Muscle layer of colon (tissue), 2 donors: ENCODE results near the gene FAM193A.

Source experiments
- H3K27ac ChIP-seq: one replicate; pipeline ENCODE4 v1.7.0; 2013; ENCODE audit warnings: low read depth, mild to moderate bottlenecking, low read length, moderate library complexity
- H3K27me3 ChIP-seq, 2 donors: one replicate each; pipeline ENCODE4 v1.7.0; 2013; ENCODE audit warnings: low read length in 2 of 2, mild to moderate bottlenecking in 2 of 2; ENCODE audit not compliant: insufficient read depth in 2 of 2, control insufficient read depth in 1 of 2
- H3K36me3 ChIP-seq: one replicate; pipeline ENCODE4 v1.7.0; 2013; ENCODE audit warnings: mild to moderate bottlenecking, low read length; ENCODE audit not compliant: insufficient read depth
- H3K4me1 ChIP-seq: one replicate; pipeline ENCODE4 v1.7.0; 2013; ENCODE audit warnings: mild to moderate bottlenecking, low read length; ENCODE audit not compliant: insufficient read depth
- H3K4me3 ChIP-seq, 2 donors: one replicate each; pipeline ENCODE4 v1.7.0; 2013; ENCODE audit warnings: low read length in 2 of 2, low read depth in 1 of 2, mild to moderate bottlenecking in 1 of 2, moderate library complexity in 1 of 2
- H3K9ac ChIP-seq: one replicate; pipeline ENCODE4 v1.7.0; 2013; ENCODE audit warnings: low read length
- H3K9me3 ChIP-seq: one replicate; pipeline ENCODE4 v1.7.0; 2013; ENCODE audit warnings: mild to moderate bottlenecking, low read length
- donor health status: abdominal sarcoma.
- donor health status: Adenocarcinoma of cecum.

FAM193A gene, protein sequence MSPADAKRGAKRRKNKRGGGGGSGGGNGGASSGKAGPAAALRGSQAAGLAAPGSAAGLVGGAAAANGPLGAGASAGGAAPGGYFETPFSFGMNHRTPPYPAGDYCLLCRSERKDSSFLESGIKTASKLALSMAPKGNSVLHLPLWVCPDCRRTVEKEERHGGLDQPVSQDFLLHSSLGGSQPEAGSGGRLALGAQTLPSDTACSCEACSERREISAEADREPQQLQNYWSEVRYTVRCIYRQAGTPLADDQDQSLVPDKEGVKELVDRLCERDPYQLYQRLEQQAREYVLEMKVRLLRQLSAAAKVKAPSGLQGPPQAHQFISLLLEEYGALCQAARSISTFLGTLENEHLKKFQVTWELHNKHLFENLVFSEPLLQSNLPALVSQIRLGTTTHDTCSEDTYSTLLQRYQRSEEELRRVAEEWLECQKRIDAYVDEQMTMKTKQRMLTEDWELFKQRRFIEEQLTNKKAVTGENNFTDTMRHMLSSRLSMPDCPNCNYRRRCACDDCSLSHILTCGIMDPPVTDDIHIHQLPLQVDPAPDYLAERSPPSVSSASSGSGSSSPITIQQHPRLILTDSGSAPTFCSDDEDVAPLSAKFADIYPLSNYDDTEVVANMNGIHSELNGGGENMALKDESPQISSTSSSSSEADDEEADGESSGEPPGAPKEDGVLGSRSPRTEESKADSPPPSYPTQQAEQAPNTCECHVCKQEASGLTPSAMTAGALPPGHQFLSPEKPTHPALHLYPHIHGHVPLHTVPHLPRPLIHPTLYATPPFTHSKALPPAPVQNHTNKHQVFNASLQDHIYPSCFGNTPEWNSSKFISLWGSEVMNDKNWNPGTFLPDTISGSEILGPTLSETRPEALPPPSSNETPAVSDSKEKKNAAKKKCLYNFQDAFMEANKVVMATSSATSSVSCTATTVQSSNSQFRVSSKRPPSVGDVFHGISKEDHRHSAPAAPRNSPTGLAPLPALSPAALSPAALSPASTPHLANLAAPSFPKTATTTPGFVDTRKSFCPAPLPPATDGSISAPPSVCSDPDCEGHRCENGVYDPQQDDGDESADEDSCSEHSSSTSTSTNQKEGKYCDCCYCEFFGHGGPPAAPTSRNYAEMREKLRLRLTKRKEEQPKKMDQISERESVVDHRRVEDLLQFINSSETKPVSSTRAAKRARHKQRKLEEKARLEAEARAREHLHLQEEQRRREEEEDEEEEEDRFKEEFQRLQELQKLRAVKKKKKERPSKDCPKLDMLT (N-terminal part only)

DNA sequence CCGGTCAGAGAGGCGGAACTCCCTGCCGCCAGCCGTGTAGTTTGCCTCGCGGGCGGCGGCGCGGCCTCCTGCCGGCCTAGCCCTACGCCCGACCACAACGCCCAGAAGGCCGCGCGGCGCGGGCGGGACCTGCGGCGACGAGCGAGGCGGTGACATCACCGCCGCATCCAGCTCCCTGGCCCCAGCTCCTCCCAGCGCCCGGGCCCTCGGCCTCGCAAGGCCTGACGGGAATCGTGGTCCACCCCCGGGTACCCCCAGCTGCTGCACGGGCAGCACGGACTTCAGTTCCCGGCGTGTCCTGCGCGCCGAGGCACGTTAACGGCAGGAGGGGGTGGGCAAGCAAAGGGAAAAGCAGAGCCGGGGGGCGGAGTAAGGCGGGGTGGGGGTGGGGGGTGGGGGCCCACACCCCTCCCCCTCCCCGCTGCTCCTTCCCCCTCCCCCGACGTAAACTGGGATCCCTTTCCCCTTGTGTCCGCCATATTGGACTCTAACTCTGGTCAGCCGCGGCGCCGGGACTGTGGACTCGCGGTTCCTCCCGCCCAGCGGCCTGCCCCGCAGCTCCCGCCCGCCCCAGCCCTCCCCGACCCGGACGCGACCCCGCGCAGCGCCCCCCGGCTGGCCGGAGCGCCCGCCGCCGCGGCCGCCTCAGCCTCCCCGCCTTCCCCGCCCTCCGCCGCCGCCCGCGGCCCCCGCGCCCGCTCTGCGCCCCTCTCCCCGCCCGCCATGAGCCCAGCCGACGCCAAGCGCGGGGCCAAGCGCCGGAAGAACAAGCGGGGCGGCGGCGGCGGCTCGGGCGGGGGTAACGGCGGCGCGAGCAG is at the start of gene FAM193A:
FAM193A (plus strand) TSS at position 455 of the 818 bp plus-strand sequence; CDS start at position 724, 269 bp downstream.
- no peaks in the 10 kb centered on the region for H3K36me3 ChIP-seq
- H3K27ac ChIP-seq: peak within 1 kb of the TSS; percentile 96
- no peaks in the 10 kb centered on the region for H3K9me3 ChIP-seq
- H3K4me3 ChIP-seq: peak within 1 kb of the TSS; percentile 79 to 84
- H3K4me1 ChIP-seq: peaks cover 22% of the 10 kb centered on the region
- no peaks in the 10 kb centered on the region for H3K27me3 ChIP-seq
- peak within 1 kb of the TSS; percentile 46 for H3K9ac ChIP-seq

DNA sequence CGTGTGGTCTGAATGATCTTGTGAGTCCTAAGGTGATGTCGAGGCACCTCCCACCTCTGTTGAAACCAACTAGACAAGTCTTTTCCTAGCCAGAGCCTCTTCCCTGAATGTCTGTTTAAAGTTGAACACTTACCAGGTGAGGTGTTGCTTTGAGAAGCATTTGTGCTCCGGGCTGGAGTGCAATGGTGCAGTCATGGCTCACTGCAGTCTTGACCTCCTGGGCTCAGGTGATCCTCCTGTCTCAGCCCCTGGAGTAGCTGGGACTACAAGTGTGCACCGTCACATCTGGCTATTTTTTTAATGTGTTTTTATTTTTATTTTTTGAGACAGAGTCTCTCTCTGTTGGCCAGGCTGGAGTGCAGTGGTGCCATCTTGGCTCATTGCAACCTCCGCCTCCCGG is 49.5 kb upstream of the FAM193A start:
- peaks cover 43% of the 10 kb centered on the region for H3K4me1 ChIP-seq
- no peak overlapping the region for H3K4me3 ChIP-seq
- no peaks in the 10 kb centered on the region for H3K9me3 ChIP-seq
- no peak overlapping the region for H3K9ac ChIP-seq
- no peak overlapping the region for H3K27ac ChIP-seq
- H3K36me3 ChIP-seq: peaks cover 19% of the 10 kb centered on the region
- no peaks in the 10 kb centered on the region for H3K27me3 ChIP-seq

DNA sequence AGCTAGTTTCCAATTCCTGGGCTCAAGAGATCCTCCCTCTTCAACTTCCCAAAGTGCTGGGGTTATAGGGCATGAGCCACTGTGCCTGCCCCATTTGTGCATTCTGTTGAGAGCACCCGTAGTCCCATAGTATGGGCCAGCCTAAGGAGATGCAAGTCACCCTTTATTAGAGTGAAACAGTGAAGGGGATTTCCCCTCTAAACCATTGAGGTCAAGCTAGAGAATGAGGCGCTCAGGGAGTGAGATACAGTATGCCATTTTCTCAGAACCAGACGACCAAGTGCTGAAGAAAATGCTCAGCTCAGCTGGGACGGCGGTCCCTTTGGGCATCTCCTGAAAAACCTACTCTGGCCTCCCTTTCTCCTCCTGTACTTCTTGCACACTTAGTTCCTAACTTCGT is 48.8 kb upstream of the FAM193A start:
- H3K27me3 ChIP-seq: no peaks in the 10 kb centered on the region
- no peak overlapping the region for H3K4me3 ChIP-seq
- peaks cover 37% of the 10 kb centered on the region for H3K4me1 ChIP-seq

DNA sequence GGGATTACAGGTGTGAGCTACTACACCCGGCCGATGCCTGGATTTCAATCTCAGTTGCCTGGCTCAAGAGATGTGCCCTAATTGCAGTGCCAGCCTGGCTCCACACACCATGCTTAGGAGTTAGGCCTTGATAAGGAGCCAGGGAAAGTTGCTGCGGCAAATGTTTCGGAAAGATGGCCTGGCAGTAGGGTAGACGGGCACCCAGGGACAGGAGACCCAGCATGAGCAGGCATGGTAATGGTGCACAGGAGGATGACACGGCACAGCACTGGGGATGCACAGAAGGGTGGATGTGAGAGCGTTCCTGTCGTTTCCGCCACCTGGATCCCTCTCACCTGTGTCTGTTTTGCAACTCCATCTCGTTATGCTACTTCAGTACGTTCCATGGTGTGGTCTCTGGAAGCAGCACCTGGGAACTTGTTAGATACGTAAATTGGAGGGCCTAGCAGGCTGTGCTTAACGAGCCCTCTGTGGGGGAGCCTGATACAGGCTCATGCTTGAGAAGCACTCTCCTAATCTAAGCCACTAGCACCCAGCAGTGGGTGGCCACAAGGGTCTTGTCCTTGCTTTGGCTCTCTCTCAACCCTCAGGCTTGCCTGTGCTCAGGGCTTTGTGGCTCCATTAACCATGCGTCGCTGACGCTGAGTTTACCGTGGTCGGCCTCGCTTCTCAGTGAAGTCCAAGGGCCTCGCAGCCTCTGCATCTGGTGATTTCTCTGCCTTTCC is 47.2 kb upstream of the FAM193A start:
- Histone ChIP-seq H3K36me3 (peaks cover 31% of the 10 kb centered on the region), H3K9ac (no peak overlapping the region), H3K4me3 (no peak overlapping the region), H3K27me3 (no peaks in the 10 kb centered on the region), H3K9me3 (no peaks in the 10 kb centered on the region), H3K4me1 (peaks cover 26% of the 10 kb centered on the region), H3K27ac (no peak overlapping the region)

More for the DNA sequence above, 48.8 kb upstream of the FAM193A start:
- Histone ChIP-seq H3K9me3 (no peaks in the 10 kb centered on the region), H3K36me3 (peaks cover 23% of the 10 kb centered on the region), H3K27ac (no peak overlapping the region), H3K9ac (no peak overlapping the region)

DNA sequence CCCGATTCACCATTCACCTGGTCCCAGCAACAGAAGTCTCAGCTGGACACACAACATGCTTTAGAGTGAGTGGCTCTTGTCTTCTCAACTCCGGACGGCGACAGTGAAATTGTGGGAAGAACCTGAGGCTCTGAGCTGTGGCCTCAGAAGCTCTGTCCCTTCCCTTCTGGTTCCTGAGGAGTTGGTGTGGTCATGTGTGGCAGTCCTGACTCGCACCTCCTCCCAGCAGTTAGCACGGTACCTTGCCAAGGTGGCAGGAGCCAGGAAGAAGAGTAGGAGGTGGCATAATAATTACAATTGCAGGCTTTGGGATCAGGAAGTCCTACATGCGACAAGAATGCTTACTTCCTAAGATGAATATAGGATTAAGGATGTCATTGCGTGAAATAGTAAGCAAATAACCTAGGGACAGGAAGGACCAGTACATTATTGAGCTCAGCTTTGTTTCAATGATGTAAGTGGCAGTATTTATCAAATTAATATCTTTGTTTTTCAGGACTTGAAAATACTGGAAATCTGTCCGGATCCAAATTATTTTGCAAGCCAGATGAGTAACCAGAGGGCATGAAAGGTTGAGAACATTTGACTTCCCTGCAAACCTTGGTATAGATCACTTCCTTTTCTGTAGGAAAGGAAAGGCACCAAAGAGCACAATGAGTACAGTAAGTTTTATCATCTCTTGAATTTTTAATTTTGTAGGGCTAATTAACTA is 46.5 kb upstream of the FAM193A start:
- no peaks in the 10 kb centered on the region for H3K27me3 ChIP-seq
- H3K9me3 ChIP-seq: no peaks in the 10 kb centered on the region
- H3K4me1 ChIP-seq: peaks cover 25% of the 10 kb centered on the region
- H3K9ac ChIP-seq: no peak overlapping the region
- no peak overlapping the region for H3K27ac ChIP-seq
- H3K36me3 ChIP-seq: peaks cover 32% of the 10 kb centered on the region
- H3K4me3 ChIP-seq: no peak overlapping the region

DNA sequence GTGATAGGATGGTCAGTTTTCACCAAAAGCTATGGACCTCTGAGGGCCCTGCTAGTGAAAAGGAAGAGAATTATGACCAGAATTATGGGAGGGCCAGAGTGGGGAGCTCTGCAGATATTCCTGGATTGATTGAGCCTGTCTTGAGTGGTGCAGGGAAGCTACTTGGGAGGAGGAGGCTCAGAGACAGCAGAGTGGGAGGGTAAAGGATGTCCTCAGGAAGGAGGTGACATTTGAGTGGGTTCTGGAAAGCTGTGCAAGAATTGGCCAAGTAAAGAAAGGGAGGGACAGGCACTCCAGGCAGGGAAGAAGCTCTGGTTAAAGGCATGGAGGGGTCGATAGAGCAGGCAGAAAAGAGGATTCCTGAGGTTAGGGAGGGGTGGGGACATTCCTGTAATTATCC is 43.5 kb upstream of the FAM193A start:
- Histone ChIP-seq H3K9me3 (no peaks in the 10 kb centered on the region), H3K4me3 (no peak overlapping the region), H3K9ac (no peak overlapping the region), H3K27me3 (no peaks in the 10 kb centered on the region), H3K4me1 (peaks cover 5% of the 10 kb centered on the region), H3K27ac (no peak overlapping the region), H3K36me3 (peaks cover 52% of the 10 kb centered on the region)

DNA sequence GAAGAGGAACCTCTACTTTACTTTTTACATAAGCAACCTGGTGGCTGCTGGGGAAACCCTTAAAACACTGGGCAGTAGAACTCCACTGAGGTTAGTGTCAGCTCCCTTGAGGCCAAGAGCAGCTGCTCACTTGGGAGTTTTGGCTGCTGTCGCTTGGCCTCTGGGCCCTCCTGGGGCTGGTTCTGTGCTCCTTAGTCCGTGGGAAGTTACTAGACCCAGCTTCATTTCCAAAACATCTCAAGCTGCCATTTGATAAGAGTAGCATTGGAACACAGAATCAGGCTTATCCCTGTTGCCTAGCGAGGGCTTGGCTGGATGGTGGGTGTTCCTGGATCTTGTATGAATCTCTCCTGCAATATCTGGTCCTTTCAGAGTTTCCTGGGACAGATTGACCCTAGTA is 41.5 kb upstream of the FAM193A start:
- peaks cover 5% of the 10 kb centered on the region for H3K4me1 ChIP-seq
- peaks cover 48% of the 10 kb centered on the region for H3K36me3 ChIP-seq
- no peak overlapping the region for H3K9ac ChIP-seq
- H3K27me3 ChIP-seq: no peaks in the 10 kb centered on the region
- no peaks in the 10 kb centered on the region for H3K9me3 ChIP-seq
- no peak overlapping the region for H3K4me3 ChIP-seq
- H3K27ac ChIP-seq: no peak overlapping the region

DNA sequence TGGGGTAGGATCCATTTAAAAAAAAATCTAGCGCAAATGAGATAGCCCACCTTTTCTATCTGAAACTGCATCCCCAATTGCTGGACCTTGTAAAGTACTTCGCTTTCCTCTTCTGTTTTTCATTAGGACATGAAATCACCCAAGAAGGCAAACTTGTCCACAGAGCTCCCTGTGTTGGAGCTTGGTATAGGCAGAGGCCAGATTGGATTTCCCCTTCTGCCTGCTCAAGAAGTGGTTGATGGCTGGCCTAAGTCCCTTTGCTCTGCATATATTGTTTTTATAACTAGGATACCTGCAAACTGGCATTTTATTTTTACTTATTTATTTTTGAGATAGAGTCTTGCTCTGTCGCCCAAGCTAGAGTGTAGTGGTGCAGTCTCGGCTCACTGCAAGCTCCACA is 39.1 kb upstream of the FAM193A start:
- Histone ChIP-seq H3K4me3 (no peak overlapping the region), H3K9me3 (no peaks in the 10 kb centered on the region), H3K27me3 (no peaks in the 10 kb centered on the region), H3K9ac (no peak overlapping the region), H3K4me1 (peaks cover 5% of the 10 kb centered on the region), H3K36me3 (peaks cover 56% of the 10 kb centered on the region), H3K27ac (no peak overlapping the region)

DNA sequence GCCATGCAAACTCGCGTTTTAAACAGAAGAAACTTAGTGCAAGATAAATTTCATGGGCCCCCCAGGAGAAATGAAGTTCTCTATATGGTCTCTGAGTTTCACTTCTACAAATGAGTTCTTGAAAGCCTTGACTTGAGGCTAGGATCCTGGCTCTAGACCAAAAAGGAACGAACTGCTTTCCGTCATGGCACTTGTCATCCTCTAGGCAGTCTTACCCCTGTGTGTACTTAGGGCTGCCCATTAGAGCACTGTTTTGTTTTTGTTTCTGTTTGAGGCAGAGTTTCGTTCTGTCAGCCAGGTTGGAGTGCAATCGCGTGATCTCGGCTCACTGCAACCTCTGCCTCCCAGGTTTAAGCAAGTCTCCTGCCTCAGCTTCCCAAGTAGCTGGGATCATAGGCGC is 38.5 kb upstream of the FAM193A start:
- no peak overlapping the region for H3K4me3 ChIP-seq
- H3K9ac ChIP-seq: no peak overlapping the region
- H3K27me3 ChIP-seq: no peaks in the 10 kb centered on the region
- peaks cover 5% of the 10 kb centered on the region for H3K4me1 ChIP-seq
- H3K9me3 ChIP-seq: no peaks in the 10 kb centered on the region
- H3K27ac ChIP-seq: no peak overlapping the region
- H3K36me3 ChIP-seq: peaks cover 50% of the 10 kb centered on the region

DNA sequence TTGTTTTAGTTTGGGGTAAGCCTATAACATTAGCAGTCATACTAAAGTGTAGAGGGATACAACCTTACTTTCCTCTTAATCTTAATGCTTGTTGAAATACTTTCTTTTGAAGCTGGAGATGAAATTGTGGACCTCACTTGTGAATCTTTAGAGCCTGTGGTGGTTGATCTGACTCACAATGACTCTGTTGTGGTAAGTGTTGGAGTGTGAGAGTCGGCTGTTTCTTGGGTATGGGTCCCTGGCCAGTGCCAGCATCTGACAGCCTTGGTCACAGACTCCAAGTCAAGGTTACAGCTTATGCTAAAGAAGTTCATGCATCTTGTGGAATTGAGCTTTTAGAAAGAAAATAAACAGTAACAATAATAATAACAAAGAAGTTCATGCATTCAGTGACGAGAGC is 35.9 kb upstream of the FAM193A start:
- Histone ChIP-seq H3K9ac (no peak overlapping the region), H3K4me1 (no peaks in the 10 kb centered on the region), H3K36me3 (peaks cover 47% of the 10 kb centered on the region), H3K27ac (no peak overlapping the region), H3K27me3 (no peaks in the 10 kb centered on the region), H3K9me3 (no peaks in the 10 kb centered on the region), H3K4me3 (no peak overlapping the region)
